Endometrium (tissue), 2 donors: Measurements from ENCODE around the gene ST7.

Experiments used
- FAIRE-seq: peaks from 2 replicates; lab custom pipeline; 2012; peaks lifted over from hg19 to GRCh38; lab: Jason Lieb, UNC
- donor health status: control.
- donor health status: control.

Gene ST7

GRCh38 chr7:117066668-117067067 lies 113.4 kb downstream of the ST7 start:
- no peak for FAIRE-seq

- FAIRE-seq = no peak
These were observed 114.0 kb downstream of the ST7 start for GRCh38 chr7:117067340-117067739.

GRCh38 chr7:117068511-117069145 lies 115.3 kb downstream of the ST7 start:
- no peak for FAIRE-seq

GRCh38 chr7:117069379-117069778 lies 116.1 kb downstream of the ST7 start:
- no peak for FAIRE-seq

- FAIRE-seq = no peak
These were observed 118.2 kb downstream of the ST7 start for GRCh38 chr7:117071551-117071950.

GRCh38 chr7:117072620-117073118 lies 119.4 kb downstream of the ST7 start:
- no peak for FAIRE-seq

- FAIRE-seq = no peak
These were observed 121.1 kb downstream of the ST7 start for GRCh38 chr7:117074378-117074777.

GRCh38 chr7:117075934-117076333 lies 122.6 kb downstream of the ST7 start:
- no peak for FAIRE-seq

- no peak for FAIRE-seq
These were observed 123.2 kb downstream of the ST7 start for GRCh38 chr7:117076426-117076943.

- FAIRE-seq = no peak
These were observed 124.4 kb downstream of the ST7 start for GRCh38 chr7:117077658-117078057.

GRCh38 chr7:117082647-117083046 lies 129.3 kb downstream of the ST7 start:
- FAIRE-seq = no peak

GRCh38 chr7:117083648-117084047 lies 130.3 kb downstream of the ST7 start:
- no peak for FAIRE-seq

GRCh38 chr7:117084286-117084685 lies 131.0 kb downstream of the ST7 start:
- FAIRE-seq = no peak

GRCh38 chr7:117085275-117085674 lies 132.0 kb downstream of the ST7 start:
- no peak for FAIRE-seq

GRCh38 chr7:117085769-117086463 lies 132.6 kb downstream of the ST7 start:
- FAIRE-seq = no peak

- no peak for FAIRE-seq
These were observed 133.5 kb downstream of the ST7 start for GRCh38 chr7:117086788-117087187.

GRCh38 chr7:117087639-117088396 lies 134.5 kb downstream of the ST7 start:
- FAIRE-seq = no peak

GRCh38 chr7:117088623-117089194 lies 135.4 kb downstream of the ST7 start:
- no peak for FAIRE-seq

- no peak for FAIRE-seq
These were observed 137.5 kb downstream of the ST7 start for GRCh38 chr7:117090791-117091190.

GRCh38 chr7:117091721-117092120 lies 138.4 kb downstream of the ST7 start:
- no peak for FAIRE-seq

GRCh38 chr7:117092785-117093184 lies 139.5 kb downstream of the ST7 start:
- FAIRE-seq = no peak

GRCh38 chr7:117094457-117094856 lies 141.2 kb downstream of the ST7 start:
- FAIRE-seq = no peak
